ENCODE results near the gene NTM.

NTM gene

GRCh38 chr11:132134322-132134721, 763.9 kb downstream of the NTM start:
- DNase-seq = no peak

GRCh38 chr11:132137289-132137980, 767.0 kb downstream of the NTM start:
- no peak for DNase-seq

- no peak for DNase-seq
Observed at GRCh38 chr11:132137981-132138313, 767.5 kb downstream of the NTM start.

- no peak for DNase-seq
Observed at GRCh38 chr11:132139181-132139580, 768.8 kb downstream of the NTM start.

GRCh38 chr11:132140056-132140455, 769.6 kb downstream of the NTM start:
- no peak for DNase-seq

- DNase-seq = no peak
Observed at GRCh38 chr11:132142121-132142520, 771.7 kb downstream of the NTM start.

- DNase-seq = no peak
Observed at GRCh38 chr11:132142554-132142953, 772.1 kb downstream of the NTM start.

- no peak for DNase-seq
Observed at GRCh38 chr11:132147464-132147863, 777.0 kb downstream of the NTM start.

GRCh38 chr11:132154781-132155180, 784.4 kb downstream of the NTM start:
- DNase-seq = no peak

- peak; percentile 6 for DNase-seq
Observed at GRCh38 chr11:132158091-132158490, 787.7 kb downstream of the NTM start.

GRCh38 chr11:132158696-132159095, 788.3 kb downstream of the NTM start:
- DNase-seq = no peak

GRCh38 chr11:132161403-132162078, 791.1 kb downstream of the NTM start:
- DNase-seq = no peak

GRCh38 chr11:132168344-132168981, 798.0 kb downstream of the NTM start:
- DNase-seq = no peak

- no peak for DNase-seq
Observed at GRCh38 chr11:132171031-132171430, 800.6 kb downstream of the NTM start.

- no peak for DNase-seq
Observed at GRCh38 chr11:132174362-132175255, 804.2 kb downstream of the NTM start.

GRCh38 chr11:132177106-132177505, 806.7 kb downstream of the NTM start:
- DNase-seq = no peak

GRCh38 chr11:132184079-132184478, 813.7 kb downstream of the NTM start:
- DNase-seq = no peak

- DNase-seq = no peak
Observed at GRCh38 chr11:132185726-132186592, 815.5 kb downstream of the NTM start.

- no peak for DNase-seq
Observed at GRCh38 chr11:132186699-132187098, 816.3 kb downstream of the NTM start.

- DNase-seq = no peak
Observed at GRCh38 chr11:132187386-132187785, 817.0 kb downstream of the NTM start.

- DNase-seq = no peak
Observed at GRCh38 chr11:132187814-132188213, 817.4 kb downstream of the NTM start.

- no peak for DNase-seq
Observed at GRCh38 chr11:132196928-132197327, 826.5 kb downstream of the NTM start.

All from activated CD4-positive, alpha-beta T cell treated with anti-CD3 and anti-CD28 coated beads, Interleukin-2, amount 50 U/mL, for 16 hours (primary cell).